HEK293 (cell line): ENCODE data around the gene EDIL3.

Experiments
- FEZF1 ChIP-seq: fragments of 450-650 bp; formaldehyde crosslinking; IDR thresholded peaks from 2 replicates; pipeline ENCODE4 v1.5.1; 2016; ENCODE audit warnings: missing biosample characterization, missing genetic modification characterization
- HOXC10 ChIP-seq: sonication (generic); formaldehyde crosslinking; IDR thresholded peaks from 2 replicates; pipeline ENCODE4 v1.8.1; 2023; ENCODE audit warnings: mild to moderate bottlenecking, missing genetic modification reagents
- OVOL3 ChIP-seq: fragments of 450-650 bp; formaldehyde crosslinking; IDR thresholded peaks from 2 replicates; pipeline ENCODE4 v1.5.1; 2016; ENCODE audit warnings: missing biosample characterization, missing genetic modification characterization
- ZBTB1 ChIP-seq: fragments of 450-650 bp; formaldehyde crosslinking; IDR thresholded peaks from 2 replicates; pipeline ENCODE4 v1.5.1; 2016; ENCODE audit warnings: missing biosample characterization, missing genetic modification characterization
- ZBTB17 ChIP-seq: fragments of 450-650 bp; formaldehyde crosslinking; IDR thresholded peaks from 2 replicates; pipeline ENCODE4 v1.5.1; 2016; ENCODE audit warnings: missing biosample characterization, missing genetic modification characterization
- ZBTB44 ChIP-seq: fragments of 450-650 bp; IDR thresholded peaks from 2 replicates; pipeline ENCODE4 v1.5.1; 2018; ENCODE audit warnings: missing biosample characterization, mild to moderate bottlenecking, missing genetic modification characterization
- ZBTB48 ChIP-seq: fragments of 450-650 bp; formaldehyde crosslinking; IDR thresholded peaks from 2 replicates; pipeline ENCODE4 v1.5.1; 2016; ENCODE audit warnings: missing biosample characterization, missing genetic modification characterization
- ZNF2 ChIP-seq: fragments of 450-650 bp; formaldehyde crosslinking; IDR thresholded peaks from 2 replicates; pipeline ENCODE4 v1.5.1; 2016; ENCODE audit warnings: missing biosample characterization, missing genetic modification characterization
- ZNF629 ChIP-seq: fragments of 450-650 bp; formaldehyde crosslinking; IDR thresholded peaks from 2 replicates; pipeline ENCODE4 v1.5.1; 2017; ENCODE audit warnings: missing biosample characterization, missing genetic modification characterization
- ZNF747 ChIP-seq: fragments of 450-650 bp; formaldehyde crosslinking; IDR thresholded peaks from 2 replicates; pipeline ENCODE4 v1.5.1; 2016; ENCODE audit warnings: missing biosample characterization, missing genetic modification characterization
- ZNF777 ChIP-seq: fragments of 450-650 bp; formaldehyde crosslinking; IDR thresholded peaks from 2 replicates; pipeline ENCODE4 v1.5.1; 2017; ENCODE audit warnings: missing biosample characterization, missing genetic modification characterization, borderline replicate concordance
- TF ChIP-seq, protein P1 (sequence below): fragments of 450-650 bp; formaldehyde crosslinking; IDR thresholded peaks from 2 replicates; pipeline ENCODE4 v1.5.1; 2016; ENCODE audit warnings: missing biosample characterization, missing genetic modification characterization, borderline replicate concordance

- no peak for TF ChIP-seq ZBTB48 (tag by site-specific recombination)
- no peak for TF ChIP-seq ZNF2 (tag by site-specific recombination)
- no peak for TF ChIP-seq ZNF747 (tag by site-specific recombination)
- no peak for TF ChIP-seq ZBTB44
- TF ChIP-seq FEZF1, result no peak
- no peak for TF ChIP-seq OVOL3 (tag by site-specific recombination)
- TF ChIP-seq, protein P1, sequence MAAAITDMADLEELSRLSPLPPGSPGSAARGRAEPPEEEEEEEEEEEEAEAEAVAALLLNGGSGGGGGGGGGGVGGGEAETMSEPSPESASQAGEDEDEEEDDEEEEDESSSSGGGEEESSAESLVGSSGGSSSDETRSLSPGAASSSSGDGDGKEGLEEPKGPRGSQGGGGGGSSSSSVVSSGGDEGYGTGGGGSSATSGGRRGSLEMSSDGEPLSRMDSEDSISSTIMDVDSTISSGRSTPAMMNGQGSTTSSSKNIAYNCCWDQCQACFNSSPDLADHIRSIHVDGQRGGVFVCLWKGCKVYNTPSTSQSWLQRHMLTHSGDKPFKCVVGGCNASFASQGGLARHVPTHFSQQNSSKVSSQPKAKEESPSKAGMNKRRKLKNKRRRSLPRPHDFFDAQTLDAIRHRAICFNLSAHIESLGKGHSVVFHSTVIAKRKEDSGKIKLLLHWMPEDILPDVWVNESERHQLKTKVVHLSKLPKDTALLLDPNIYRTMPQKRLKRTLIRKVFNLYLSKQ, result no peak
- no peak for TF ChIP-seq ZNF629
- TF ChIP-seq ZNF777 (tag by site-specific recombination), result no peak
- no peak for TF ChIP-seq ZBTB17
- no peak for TF ChIP-seq HOXC10 (CRISPR knock-in tag)
- TF ChIP-seq ZBTB1 (tag by site-specific recombination), result no peak
Measured at GRCh38 chr5:83964271-83964670, 420.4 kb downstream of the EDIL3 start.
